Measurements from ENCODE around the gene PRKAR2B. TPM values are rescaled to one million over a fixed set of nuclear protein-coding genes. Genes with fewer than 3 reads are reported as not detected.

Gene PRKAR2B
- polyA plus RNA-seq, 3 donors = 2.5 to 5.6 (median 3.5) TPM

GRCh38 chr7:107063245-107064120, 19.0 kb downstream of the PRKAR2B start:
- no peak overlapping the region for H2AFZ ChIP-seq (ENCODE audit: insufficient read depth, low read depth, low read length, poor library complexity, severe bottlenecking)
- WGBS (ENCODE audit: insufficient coverage) = 93% methylated on average over 3 of the region's 8 CpGs

DNA sequence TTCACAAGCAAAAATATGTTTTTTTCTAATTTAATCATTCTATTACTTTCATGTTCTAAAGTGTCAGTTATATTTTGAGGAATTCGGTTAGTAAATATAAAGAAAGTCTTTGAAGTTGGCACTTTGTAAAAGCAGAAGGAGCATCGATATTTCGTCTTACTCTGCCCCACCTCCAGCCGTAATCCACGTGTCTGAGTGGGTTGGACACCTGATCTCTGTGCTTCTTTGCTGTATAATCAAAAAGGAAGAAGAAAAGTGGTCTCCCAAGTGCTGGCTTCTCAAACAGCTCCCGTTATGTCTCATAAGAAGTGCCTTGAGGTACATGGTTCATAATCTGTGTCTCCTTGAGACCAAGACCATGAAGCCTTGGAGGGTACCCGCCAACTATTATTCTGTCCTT, 19.8 kb downstream of the PRKAR2B start:
- Histone ChIP-seq H3K36me3 (replicated peaks in 1 of 2; ENCODE audit: control insufficient read depth in 1 of 2, insufficient read depth in 2 of 2, low read length in 2 of 2) (no peaks in the 10 kb centered on the region), H3K79me2 (ENCODE audit: insufficient read depth, low read length) (peaks cover 27% of the 10 kb centered on the region), H3K4me2 (replicated peaks; ENCODE audit: extremely low read depth, low read length, poor library complexity, severe bottlenecking) (no peak overlapping the region), H3K27ac (ENCODE audit: low read depth in 1 of 2, low read length in 2 of 2) (no peak overlapping the region), H3K9ac (ENCODE audit: insufficient read depth, low read length, poor library complexity, severe bottlenecking) (no peak overlapping the region), H3K4me1 (ENCODE audit: control insufficient read depth in 1 of 2, insufficient read depth in 2 of 2, low read length in 2 of 2) (peaks cover 6 to 7% of the 10 kb centered on the region in 2 donors), H4K20me1 (ENCODE audit: insufficient read depth, low read length) (no peaks in the 10 kb centered on the region), H3K27me3 (ENCODE audit: control insufficient read depth in 2 of 2, insufficient read depth in 2 of 2, low read length in 2 of 2) (no peaks in the 10 kb centered on the region), H2AFZ (ENCODE audit: insufficient read depth, low read depth, low read length, poor library complexity, severe bottlenecking) (no peak overlapping the region), H3K9me3 (replicated peaks in 1 of 2; ENCODE audit: control insufficient read depth in 1 of 2, insufficient read depth in 1 of 2, low read length in 2 of 2) (no peaks in the 10 kb centered on the region), H3K4me3 (replicated peaks in 1 of 3; ENCODE audit: low read depth in 2 of 3, low read length in 3 of 3) (no peak overlapping the region)
- Mint-ChIP-seq H3K4me3 (no peak overlapping the region), H3K27ac (no peak overlapping the region), H3K4me1 (peaks cover 19% of the 10 kb centered on the region), H3K27me3 (ENCODE audit: low read depth in 3 of 3) (no peaks in the 10 kb centered on the region), H3K9me3 (no peaks in the 10 kb centered on the region), H3K36me3 (peaks cover 0 to 4% of the 10 kb centered on the region in 2 donors)
- TF ChIP-seq CTCF (IDR thresholded peaks at IDR 0.05) = no peak
- WGBS (ENCODE audit: insufficient coverage) = 91% methylated on average over 4 of the region's 7 CpGs
- intact Hi-C loops (cut with micrococcal nuclease) = no loop called here
- DNase-seq = no peak

More at GRCh38 chr7:107063245-107064120, 19.0 kb downstream of the PRKAR2B start:
- peaks cover 0 to 4% of the 10 kb centered on the region in 2 donors for H3K36me3 Mint-ChIP-seq
- no peaks in the 10 kb centered on the region for H3K27me3 Mint-ChIP-seq (ENCODE audit: low read depth in 3 of 3)
- Histone ChIP-seq H3K79me2 (ENCODE audit: insufficient read depth, low read length) (peaks cover 22% of the 10 kb centered on the region), H3K27me3 (ENCODE audit: control insufficient read depth in 2 of 2, insufficient read depth in 2 of 2, low read length in 2 of 2) (no peaks in the 10 kb centered on the region), H3K4me2 (replicated peaks; ENCODE audit: extremely low read depth, low read length, poor library complexity, severe bottlenecking) (no peak overlapping the region), H4K20me1 (ENCODE audit: insufficient read depth, low read length) (no peaks in the 10 kb centered on the region), H3K4me1 (ENCODE audit: control insufficient read depth in 1 of 2, insufficient read depth in 2 of 2, low read length in 2 of 2) (no peaks in the 10 kb centered on the region), H3K36me3 (replicated peaks in 1 of 2; ENCODE audit: control insufficient read depth in 1 of 2, insufficient read depth in 2 of 2, low read length in 2 of 2) (no peaks in the 10 kb centered on the region), H3K9ac (ENCODE audit: insufficient read depth, low read length, poor library complexity, severe bottlenecking) (no peak overlapping the region), H3K27ac (ENCODE audit: low read depth in 1 of 2, low read length in 2 of 2) (no peak overlapping the region), H3K9me3 (replicated peaks in 1 of 2; ENCODE audit: control insufficient read depth in 1 of 2, insufficient read depth in 1 of 2, low read length in 2 of 2) (no peaks in the 10 kb centered on the region), H3K4me3 (replicated peaks in 1 of 3; ENCODE audit: low read depth in 2 of 3, low read length in 3 of 3) (no peak overlapping the region)
- no peak overlapping the region for H3K27ac Mint-ChIP-seq
- DNase-seq = no peak
- H3K4me1 Mint-ChIP-seq = peaks cover 11% of the 10 kb centered on the region
- intact Hi-C loops (cut with micrococcal nuclease) = no loop called here
- TF ChIP-seq CTCF (IDR thresholded peaks at IDR 0.05) = no peak
- no peak overlapping the region for H3K4me3 Mint-ChIP-seq
- H3K9me3 Mint-ChIP-seq = no peaks in the 10 kb centered on the region

All from CD14-positive monocyte (primary cell).